Stimulated activated CD4-positive, alpha-beta T cell treated with anti-CD3 and anti-CD28 coated beads, Interleukin-1b, Interleukin-23, amount 100 ng/mL, for 24 hours (primary cell): ENCODE results near the gene EXOSC7.
A peak's percentile ranks its signal among the peaks of the same experiment; 100 is the strongest.
"Not testable (repeated sequence)": the region's sequence is repeated elsewhere in the genome, so short reads cannot be mapped to it uniquely, and the experiment has no call there.

Experiments
- DNase-seq, 4 experiments: peaks; one replicate each; pipeline ENCODE4 v3.0.0-alpha.2; 2020; ENCODE audit warnings: low read depth in 4 of 4, low spot score in 1 of 4

EXOSC7 gene

DNA sequence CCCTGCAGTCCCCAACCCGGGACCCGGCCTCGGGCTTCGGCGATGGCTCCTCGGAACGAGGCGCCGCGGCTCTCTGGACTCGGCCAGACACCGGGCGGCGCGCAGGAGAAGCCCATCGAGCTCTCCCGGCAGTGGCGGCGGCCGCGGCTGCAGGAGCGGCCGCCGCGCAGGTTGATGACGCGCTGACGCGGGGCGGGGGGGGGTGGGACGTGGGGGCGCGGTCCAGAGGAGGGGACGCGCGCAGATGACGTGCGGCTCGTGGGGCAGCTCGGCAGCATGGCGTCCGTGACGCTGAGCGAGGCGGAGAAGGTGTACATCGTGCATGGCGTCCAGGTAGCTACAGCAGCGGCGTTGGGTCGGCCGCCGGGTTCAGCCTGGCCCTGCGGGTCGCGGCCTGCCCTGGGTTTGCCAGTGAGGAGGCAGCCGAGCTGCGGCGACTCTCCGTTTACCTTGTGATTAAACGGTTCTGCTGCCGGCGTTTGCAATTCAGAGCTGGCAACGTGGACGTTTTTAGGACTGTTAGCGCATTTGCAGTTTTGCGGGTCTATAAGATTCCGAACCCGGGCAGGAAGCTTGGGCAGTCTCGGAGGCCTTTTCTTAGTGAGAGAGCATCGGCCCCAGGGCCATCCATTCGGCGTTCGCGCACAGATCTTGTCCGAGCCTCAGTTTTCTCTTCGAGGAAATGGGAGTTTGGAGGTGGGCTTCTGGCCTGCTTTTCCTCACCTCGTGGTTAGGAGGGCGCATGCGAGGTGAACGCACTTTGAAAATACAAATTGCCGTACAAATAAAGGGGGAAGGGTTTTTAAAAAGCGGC is at the start of gene EXOSC7, which contains the start of gene ZDHHC3:
Gene EXOSC7 (plus strand): TSS at position 243 of the 814 bp plus-strand sequence. CDS start 34 bp downstream, at position 277.
Gene ZDHHC3 (minus strand): TSS at position 173 of the 814 bp plus-strand sequence. CDS start 16,738 bp downstream, outside the sequence.
- peak; percentile 73 to 79 (median 76) for DNase-seq

DNA sequence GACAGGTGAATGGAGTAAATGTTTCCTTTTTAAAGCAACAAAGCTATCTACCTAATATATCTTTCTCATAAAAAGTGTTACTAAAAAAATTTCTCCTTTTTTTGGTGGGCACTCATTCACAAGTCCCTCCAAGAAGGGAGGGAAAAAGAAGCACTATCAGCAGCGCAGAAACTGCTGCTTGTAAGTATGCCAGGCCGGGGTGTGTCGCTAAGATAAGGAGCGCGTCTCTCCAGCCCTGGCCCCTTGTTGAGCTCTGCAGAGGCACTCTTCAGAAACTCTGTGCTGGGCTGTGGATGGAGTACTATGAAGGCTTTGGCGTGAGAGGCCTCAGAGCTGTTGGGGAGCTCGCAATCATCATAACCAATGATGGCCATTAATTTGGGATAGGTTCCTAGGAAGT is 49.1 kb upstream of the EXOSC7 start:
- no peak for DNase-seq

DNA sequence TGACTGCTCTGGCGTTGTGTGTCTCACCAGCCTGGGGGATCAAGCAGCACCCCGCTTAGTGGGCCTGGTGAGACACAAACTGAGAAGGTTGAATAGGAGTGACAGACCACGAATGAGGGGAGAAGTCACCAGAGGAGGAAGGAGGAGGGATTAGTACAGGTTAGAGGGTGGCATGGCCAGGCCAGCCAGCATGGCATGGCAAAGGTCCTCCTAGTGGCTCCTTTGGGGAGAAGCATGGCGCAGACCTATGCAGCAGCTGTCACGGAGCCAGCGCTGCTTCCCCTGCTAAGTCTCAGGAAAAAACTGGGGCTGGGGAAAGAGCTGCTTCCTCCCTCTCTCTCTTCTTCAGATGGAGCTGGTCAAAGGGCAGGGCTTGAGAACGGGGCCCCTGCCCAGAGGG is 48.7 kb upstream of the EXOSC7 start:
- DNase-seq: no peak

DNA sequence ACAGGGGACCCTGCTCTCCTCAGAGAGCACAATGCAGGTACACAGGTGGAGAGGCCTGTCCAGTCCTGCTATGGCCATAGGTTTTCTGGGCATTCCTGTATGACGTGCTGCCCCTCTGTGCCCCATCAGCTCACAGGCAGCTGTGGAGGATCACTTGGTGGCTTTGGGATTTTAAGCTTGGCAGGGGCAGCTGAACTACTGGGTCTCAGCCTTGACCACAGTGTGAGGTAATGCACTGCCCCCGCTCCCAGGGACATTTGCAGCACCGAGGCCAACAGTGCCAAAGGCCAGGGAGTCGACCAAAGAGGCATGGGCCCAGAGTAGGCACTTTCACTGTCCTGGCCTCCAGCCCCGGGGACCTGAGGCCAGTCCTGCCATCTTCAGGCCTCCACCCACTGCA is 46.3 kb upstream of the EXOSC7 start:
- DNase-seq: no peak

DNA sequence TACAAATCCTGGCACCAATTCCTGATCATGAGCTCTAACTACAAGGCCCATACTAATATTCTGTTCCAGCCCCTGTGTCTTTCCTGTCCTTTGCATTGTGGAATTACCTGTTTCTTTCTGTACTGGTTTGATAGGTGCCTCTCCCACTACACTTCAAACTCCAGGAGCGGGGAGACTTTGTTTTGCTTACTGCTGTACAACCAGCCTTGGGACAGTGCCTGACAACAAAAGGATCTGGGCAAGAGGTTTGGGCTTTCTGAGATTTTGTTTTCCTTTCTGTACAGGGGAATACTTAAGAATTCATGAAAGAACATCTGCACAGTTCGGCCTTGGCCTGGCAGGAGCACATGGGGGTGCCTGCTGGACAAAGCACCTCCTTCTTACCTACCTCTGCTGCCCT is 45.1 kb upstream of the EXOSC7 start:
- no peak for DNase-seq

DNA sequence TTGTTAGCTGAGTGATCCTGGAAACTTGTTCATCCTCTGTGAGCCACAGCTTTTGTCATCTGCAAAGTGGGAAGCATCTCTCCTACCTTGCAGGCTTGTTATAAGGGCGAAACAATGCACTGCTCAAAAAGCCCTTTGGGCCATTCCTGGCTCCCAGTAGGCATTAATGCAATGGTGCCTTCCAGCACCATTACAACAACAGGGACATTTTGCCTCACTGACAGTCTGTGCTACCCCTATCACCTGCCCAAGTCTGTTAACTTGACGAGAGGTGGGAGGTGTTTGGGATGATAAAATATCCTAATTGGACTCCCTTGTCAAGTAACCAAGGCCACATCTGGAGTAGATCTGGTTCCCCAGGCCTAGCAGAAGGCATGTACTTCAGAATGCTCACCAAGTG is 44.3 kb upstream of the EXOSC7 start:
- DNase-seq: no peak

DNA sequence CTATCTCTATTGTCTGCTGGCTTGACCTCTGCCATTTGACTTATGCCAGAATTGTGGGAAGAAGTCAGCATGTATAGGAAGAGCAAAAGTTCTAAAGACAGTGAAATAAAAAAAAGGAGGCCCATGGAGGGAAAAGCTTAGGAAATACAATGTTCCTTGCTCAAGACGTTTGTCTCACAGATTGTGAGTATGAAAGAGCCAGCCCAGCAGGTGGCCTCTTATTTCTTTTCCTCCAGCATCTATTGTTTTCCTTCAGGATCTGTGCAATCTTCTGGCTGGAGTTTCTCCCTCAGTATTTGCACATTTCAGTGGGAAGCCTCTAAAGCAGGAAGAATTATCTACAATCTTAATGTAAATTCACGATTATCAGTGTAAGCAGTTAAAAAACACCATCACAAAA is 43.8 kb upstream of the EXOSC7 start:
- no peak for DNase-seq

DNA sequence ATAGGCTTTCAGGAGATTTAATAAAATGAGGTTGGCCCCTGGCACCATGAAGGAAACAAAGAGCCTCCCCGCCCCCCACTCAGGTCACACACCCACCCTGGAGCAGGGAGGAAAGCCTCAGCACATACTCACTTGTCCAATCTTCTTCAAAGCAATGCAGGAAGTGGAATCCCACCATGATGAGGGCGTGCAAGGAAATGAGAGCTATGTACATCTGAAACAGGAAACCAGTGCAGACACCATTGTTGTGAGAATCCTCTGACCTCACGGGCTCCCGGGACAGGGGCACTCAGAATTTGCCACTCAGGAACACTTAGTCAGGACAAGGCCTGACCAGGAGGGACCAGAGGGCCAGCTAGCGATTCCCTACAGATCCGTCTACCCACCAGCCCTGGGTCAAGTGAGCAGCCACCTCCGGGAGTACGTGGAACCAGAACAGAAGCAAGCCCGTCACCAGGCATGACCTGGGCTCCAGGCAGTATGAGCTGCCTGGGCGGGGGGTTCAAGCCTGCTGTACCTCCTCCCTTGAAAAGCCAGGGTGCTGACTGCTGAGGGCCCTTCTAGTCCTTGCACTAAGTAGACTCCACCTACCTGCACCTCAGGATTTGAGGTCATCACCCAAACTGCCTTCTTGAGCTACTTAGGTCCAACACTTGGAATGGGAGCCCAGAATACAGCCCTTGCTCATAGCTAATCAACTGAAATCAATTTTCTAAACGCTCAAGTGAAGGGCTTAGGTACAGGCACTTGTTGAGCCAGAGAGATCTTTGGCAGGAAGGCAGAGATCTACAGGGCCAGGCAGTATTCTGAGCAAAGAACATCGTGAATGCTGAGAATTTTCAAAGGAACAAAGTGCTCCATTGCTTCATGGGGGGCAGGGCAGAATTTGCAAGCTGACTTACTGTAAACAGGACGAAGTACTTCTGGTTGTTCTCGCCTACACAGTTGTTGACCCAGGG is 42.8 kb upstream of the EXOSC7 start:
- no peak for DNase-seq

DNA sequence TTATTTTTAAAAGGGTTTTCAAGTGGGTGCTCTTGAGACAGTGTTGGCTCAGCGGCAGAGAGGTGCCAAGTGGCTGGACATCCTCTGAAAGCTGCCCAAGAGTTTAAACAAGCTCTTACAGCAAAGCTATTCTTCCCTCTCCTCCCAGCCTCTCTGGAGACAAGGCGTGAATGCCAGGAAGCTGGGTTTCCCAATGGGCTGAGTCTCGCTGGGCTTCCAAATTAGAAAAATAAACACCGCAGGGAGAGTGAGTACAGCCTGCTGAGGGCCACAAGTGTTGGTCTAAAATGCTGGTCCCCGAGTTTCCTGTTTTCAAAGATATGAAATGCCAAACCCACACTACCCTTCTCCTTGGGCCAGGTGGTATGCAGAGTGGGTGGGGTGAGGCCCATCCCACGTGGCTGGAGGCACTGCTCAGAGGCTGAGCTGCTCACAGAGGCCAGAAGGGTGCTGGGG is 36.4 kb upstream of the EXOSC7 start:
- no peak for DNase-seq

DNA sequence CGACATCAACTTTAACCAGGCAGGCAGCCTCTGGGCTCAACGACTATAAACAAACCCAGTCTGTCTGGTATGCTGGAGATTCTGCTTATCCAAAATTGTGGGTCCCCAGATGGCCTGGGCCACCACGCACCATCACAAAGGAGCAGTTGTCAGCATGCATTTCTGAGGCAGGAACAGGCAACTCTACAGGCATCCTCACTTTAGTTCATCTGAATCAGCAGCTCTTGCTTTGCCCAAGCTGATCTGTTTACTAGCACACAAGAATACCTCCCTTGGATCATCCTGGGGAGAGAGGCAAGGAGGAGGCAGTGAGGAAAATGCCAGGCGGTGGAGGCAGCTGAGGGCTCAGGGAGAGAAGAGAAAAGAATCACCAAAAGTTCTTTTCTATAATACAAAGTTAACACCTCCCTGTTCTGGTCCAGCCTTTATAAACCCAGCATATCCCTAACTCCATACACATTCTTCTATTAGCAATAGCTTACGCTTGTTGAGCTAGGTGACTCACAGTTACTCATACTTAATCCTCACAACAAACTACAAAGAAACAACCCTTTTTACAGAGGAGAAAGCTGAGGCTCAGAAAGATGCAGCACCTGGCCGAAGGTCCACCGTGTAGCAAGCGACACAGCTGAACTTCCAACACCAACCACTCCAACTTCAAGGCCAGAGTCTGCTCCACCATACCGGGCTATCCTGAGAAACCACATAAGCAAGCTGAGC is 33.7 kb upstream of the EXOSC7 start:
- no peak for DNase-seq

DNA sequence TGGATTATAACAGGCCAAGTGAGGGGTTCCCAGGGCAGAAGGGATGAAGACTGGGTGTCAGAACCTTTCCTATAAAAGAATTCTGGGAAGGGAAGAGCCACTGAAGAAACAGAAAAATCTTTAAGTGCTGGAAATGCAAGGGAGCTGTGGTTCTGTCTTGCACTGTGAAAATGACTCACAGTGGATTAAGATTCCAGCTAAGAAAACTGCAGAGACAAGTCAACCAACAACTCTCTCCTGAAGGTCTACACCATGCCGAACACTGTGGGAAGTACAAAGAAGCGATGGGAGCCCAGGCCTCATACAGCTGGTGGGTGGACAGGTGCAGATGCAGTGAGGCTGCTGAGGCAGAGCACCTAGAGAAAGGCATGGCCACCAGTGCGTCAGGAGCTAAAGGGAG is 27.8 kb upstream of the EXOSC7 start:
- no peak for DNase-seq

DNA sequence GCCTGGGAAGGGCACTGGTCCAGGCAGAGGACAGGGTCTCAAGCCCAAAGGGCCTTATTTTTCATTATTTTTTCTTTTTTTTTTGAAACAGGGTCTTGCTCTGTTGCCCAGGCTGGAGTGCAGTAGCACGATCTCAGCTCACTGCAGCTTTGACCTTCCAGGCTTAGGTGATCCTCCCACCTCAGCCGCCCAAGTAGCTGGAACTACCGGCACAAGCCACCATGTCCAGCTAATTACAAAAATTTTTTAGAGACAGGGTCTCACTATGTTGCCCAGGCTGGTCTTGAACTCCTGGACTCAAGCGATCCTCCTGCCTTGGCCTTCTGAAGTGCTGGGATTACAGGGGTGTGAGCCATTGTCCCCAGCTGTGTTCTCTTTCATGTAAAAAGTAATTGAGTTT is 26.3 kb upstream of the EXOSC7 start:
- not testable (repeated sequence) for DNase-seq

DNA sequence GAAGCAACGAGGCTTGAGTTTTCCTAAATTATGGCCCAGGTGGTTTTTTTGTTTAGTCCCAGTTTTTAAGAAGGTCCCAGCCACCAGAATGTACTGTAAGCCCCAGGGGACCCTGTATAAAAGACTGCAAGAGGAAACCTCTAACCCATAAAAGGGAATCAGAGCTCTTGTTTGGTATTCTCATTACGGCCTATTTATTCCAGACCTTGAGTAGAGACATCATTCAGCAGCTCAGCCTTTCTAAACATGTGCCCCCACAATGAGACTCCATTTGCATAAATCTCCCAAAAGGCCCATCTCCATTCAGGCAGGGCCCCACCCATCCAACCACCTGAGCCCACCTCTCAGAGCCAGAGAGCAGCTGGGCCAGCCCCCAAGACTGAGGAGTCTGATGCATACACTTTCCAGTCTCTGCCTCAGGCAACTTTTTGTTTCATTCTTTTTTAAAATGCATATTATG is 25.7 kb upstream of the EXOSC7 start:
- DNase-seq: no peak

DNA sequence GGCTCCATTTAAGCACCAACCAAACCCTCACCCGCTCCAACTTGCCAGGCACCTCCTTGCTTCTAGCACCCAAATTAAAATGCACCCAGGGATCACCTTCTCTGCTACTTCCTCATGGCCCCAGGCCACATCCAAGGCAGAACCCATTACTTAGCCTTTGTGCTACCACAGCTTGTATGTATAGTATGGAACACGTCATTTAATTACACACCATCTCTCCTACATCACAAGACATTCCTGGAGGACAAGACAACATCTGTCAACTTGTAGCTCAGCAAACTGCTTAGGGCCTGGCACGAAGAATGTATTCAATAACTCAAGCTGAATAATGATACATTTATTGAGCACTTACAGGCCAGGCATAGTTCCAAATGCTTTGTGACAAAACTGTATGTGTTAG is 23.4 kb upstream of the EXOSC7 start:
- no peak for DNase-seq

DNA sequence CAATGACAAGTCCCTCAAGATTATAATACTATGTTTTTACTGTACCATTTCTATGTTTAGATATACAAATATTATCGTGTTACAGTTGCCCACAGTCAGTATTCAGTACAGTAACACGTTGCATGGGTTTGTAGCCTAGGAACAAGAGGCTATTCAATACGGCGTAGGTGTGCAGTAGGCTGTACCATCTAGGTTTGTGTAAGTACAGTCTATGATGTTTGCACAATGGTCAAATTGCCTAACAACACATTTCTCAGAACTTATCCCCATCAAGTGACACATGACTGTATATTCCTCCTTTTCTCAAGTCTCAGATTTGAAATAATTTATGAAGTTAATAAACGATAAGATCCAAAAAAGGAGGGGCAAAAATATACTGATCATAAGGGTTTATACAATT is 21.7 kb upstream of the EXOSC7 start:
- no peak for DNase-seq

DNA sequence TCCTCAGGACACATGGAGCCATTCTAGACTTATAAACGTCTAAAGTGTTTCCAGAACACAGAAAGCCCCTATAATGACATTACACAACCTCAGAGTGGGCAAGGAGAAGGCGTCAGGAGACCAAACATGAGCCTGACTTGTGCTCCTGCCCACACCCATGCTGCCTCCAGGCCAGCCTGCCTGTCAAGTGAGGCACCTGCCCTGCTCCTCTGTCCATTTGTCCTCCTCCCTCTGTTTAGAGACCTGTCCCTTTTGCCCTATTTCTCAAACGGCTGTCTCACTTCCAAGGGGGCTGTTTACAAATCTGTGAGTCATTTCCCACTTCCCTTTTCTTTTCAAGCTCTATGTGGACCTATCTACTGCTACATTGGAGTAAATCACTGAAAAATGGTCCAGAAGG is 21.1 kb upstream of the EXOSC7 start:
- DNase-seq: no peak

DNA sequence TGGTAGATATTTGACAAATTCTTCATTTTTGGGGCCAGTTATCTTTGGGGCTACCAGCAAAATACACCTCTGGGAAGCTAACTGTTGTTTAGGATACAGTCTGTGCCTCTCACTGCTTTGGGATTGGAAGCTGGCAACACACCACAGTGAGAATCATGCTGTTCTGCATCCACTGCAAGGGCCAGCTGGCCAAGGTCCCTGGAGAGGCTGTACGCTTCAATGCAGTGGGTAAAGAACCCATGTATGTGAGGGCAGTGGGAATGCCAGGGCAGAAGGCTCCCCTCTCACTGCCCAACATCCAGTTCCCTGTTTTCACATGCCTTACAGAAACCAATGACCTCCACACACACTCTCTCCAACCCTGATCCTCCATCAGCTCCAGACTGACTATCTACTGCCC is 20.1 kb upstream of the EXOSC7 start:
- no peak for DNase-seq

DNA sequence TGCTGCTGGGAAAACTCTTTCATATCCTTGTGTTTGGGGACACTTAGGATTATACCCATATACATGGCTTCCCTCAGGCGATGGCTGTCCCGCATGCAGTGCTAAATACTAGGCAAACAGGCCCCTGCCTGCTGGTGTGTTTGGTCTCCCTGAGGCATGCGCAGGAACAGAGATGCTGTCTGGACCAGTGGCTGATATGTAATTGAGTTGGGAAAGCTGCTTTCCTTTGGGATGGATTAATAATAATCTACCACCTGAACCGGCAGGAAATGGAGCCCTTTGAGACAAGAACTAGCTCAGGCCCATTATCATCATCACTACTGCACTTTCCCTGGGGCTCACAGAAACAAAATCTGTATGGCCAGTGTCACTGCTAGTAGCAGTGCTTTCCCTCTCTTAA is 18.1 kb upstream of the EXOSC7 start:
- DNase-seq: no peak

DNA sequence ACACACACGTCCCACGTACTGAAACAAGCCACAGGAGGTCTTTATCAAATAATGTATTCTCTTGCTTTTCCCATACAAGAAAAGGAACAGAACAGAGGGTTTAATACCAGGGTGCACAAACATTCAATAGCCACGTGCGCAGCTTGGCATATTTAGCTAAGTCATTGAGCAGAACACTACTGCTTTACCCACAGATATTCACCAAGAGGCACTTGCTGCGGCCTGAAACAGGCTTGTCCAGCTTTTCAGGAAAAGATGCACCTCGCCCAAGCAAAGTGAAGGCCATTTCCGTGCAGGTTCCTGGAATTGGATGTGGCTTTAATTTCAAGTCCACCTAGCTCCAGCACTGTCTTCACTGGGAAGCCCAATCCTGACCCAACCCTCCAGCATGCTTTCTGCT is 17.7 kb upstream of the EXOSC7 start:
- no peak for DNase-seq

DNA sequence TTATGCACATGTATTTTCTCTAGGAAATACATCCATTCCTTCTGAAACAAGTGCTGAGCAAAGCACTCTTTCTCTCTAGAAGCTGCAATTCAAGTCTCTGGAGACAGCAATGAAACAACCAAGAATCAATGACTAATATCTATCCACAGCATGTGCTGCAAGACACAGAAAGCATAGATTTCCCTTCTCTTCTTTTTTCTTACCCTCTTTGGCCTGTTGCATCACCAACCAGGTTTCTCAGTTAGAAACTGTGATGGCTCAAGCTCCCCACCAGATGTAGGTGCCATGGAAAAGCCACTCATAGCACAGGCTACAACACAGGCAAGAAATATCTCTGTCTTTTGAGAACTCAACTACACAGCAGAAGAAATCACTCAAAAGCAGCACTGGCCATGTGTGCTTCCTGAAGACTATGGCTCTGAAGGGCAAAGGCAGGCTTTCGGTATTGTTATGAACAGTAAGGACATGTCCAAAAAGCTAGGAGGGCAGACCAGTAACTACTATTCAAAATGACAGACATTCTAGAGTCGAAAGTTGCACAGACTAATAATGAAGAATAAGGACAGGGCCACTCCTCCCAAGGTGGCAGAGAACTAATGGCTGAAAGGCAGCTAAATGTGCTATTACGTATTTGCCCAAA is 15.5 kb upstream of the EXOSC7 start:
- DNase-seq: no peak

DNA sequence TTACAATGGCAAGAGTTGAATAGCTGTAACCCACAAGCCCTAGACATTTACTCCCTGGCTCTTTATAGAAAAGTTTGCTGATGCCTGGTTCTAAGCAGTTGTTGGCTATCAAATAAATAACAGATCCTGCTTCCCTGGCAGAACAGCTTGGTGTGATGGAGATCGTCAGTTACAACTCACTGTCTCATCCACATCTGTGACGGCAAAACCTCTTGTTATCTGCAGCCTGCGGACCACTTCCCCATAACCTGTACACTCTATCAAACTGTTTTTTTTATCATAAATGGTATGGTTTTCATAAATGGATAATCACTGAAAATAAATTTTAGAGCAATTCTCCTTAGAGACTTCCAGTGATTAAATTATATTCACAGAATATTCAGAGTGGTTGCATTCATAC is 14.2 kb upstream of the EXOSC7 start:
- no peak for DNase-seq
